GM21528 (cell line): Measurements from ENCODE around the gene FHIT.

Experiments
- ATAC-seq: cut with Tn5 transposase; IDR thresholded peaks from one replicate; pipeline ENCODE4 v1.9.1; 2021; ENCODE audit warnings: mild to moderate bottlenecking, moderate library complexity; ENCODE audit not compliant: unreplicated experiment, low FRiP score

The FHIT gene

DNA sequence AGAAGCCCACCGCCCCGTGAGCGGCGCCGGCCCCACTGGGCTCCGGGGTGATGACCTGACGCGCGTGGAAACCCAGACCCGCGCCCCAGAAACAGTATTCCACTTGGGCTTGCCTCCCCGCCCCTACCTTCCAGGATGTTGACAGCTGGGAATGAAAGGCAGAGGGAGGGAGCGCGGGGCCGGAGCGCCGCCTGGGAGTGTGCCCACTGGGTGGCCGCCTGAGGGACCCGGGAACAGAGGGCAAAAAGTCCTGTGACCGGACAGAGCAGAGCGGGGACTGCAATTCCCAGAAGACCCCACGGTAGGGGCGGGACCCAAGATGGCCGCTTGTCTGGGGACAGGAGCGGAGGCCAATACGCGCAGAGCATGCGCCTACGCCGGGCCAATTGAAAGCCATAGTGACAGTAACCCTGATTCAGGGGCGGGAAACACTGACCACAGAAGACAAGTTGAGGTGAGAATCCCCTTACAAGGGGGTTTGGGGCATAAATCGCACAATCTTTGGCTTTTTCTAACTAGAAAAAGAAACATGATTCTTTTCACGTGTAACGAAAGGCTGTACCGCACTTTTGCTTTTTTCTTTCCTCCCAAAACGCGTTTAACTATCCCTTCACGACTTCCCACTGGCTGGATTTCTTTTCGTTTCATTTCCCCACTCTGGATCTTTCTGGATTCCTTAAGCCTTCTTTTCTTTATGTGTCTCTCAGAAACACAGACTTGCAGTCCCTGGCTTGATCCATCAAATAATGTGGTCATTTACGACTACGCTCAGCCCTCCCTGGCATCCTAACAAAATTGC is at the start of gene FHIT:
TSS of gene FHIT (minus strand) at position 279 of the 799 bp plus-strand sequence.
- ATAC-seq: peak; percentile 94

DNA sequence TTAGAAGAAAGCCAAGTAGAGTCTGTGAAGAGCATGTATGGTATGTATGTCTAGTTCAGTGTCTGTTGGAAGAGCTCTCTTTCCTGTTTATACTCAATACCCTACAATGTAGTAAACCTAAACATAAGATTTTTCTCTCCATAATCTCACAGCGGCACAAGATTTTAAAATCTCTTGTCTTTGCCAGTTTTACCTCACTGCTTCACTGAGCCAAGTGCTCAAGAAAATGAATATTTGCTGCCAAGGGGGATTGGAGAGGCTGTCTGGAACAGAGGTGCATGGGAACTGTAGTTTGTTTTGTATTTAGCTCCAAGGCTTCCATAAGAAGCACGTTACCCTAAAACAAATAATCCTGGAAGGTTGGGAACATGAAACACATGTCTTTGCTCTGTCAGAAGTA is 49.5 kb upstream of the FHIT start:
- ATAC-seq: no peak

DNA sequence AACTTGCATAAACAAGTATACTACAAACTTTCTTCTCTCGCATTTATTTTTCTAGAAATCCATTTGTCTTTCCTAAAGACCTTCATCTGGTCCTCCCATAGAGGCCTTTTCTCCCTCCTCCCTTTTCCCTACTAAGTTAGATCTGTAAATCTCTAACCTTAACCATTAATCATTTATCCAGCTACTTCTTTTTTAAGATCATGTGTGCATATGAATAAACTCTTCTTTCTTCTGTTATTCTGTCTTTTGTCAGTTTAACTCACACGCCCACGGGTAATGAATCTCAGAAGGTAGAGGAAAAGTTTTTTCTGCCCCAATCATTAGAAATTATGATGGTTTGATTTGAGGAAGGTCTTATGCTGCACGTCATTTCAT is 48.7 kb upstream of the FHIT start:
- ATAC-seq: no peak

DNA sequence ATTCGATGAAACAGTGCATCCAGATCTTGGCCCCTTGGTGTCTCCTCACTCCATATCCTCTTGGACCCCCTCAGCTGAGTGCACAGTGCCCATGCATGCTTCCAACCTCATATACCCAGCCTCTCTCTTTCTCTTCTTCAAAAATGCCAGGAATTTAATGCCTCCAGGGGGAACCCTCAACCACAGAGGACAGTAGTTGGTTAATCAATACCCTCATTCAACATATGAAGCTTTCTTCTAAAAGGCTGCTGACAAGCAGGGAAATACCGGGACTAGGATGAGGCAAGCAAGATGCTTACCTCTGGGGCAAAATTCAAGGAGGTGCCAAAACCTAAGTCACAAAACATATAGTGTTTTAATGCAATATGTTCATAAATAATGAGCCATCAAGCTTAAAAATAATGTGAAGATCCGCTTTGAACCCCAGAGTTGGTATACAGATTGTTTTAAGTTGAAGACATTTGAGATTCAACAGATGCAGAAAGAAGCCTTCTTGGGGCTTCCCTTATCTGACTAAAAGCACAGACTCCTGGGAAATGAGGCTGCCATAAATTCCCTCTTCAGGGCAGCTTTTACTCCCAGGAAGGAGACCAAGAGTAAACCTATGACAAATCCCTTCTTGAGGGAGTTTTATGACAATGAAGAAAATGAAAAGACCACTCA is 48.2 kb upstream of the FHIT start:
- ATAC-seq: no peak

DNA sequence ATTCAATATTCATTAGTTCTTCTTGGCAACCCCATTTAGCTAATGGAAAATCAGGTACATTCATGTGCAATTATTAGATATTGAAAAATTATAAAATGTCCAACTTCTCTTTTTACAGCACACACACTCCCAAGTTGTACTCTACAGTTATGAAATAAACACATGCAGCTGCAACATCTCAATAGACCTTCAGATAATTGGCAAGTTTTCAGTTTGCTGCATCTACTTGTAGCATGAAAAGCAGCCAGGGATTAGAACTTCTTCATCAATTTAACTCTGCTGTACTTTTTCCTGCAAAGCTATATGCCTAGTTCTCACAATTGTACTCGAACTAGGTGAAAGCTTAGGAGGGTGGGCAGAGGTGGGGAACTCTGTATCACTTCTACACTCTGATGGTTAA is 46.6 kb upstream of the FHIT start:
- no peak for ATAC-seq

DNA sequence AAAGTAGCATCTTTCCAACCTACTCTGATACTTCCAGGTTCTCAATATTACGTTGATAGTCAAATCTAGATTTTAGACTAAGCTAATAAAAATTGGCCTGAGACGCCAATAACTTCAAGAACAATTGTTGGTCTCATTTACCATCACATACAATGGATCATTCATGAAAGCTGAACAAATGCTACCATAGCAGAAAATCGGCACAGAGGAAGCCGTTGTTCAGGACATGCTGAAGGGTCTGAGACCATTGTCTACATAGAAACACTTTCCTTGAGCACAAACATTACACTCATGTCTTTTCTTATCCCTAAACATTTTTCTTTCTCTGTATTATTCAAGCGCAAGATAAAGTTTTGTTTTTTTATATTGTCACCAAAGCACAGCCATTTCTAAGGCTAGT is 37.2 kb upstream of the FHIT start:
- no peak for ATAC-seq

DNA sequence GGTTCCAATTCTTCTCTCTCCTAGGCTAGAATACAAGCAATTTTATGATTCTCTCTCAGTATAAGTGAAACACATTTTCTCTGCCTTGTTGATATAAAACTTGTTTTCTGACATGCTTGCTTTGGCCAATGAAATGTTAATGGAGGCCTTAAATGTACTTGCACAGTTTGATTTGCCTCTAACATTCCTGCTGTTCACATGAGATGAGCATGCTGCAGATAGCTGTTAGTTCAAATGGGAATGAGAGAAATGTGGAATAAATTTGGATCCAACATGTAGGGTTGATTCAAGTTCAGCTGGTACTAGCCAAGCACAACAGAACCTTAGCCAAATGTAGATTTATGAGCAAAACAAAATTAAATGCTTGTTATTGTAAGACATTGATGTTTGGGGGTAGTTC is 32.6 kb upstream of the FHIT start:
- no peak for ATAC-seq

DNA sequence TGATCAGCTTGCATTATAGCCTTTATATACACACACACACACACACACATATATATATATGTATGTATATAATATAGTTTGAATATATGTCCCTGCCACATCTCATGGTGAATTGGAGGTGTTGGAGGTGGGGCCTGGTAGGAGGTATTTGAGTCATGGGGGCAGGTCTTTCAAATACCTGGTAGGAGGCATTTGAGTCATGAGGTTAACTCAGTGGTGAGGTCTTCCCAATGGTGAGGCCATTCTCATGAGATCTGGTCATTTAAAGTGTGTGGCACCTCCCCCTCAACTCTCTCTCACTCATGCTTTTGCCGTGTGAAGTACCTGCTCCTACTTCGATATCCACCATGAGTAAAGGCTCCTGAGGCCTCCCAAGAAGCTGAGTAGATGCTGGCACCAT is 27.5 kb upstream of the FHIT start:
- no peak for ATAC-seq

DNA sequence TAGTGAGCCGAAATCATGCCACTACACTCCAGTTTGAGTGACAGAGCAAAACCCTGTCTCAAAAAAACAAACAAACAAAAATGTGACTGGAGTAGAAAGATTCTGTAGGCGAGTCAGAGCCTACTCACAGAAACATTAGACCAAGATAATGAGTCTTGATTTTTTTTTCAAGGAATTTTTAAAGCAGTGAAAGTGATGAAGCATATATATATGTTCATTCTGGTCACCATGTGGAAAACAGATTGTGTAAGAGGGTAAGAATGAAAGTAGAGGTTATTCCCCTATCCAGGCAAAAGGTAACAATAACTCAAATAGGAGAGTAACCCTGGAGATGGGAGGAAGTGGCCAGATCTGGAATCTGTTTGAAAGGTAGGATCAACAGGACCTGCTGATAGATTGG is 26.2 kb upstream of the FHIT start:
- ATAC-seq: no peak

DNA sequence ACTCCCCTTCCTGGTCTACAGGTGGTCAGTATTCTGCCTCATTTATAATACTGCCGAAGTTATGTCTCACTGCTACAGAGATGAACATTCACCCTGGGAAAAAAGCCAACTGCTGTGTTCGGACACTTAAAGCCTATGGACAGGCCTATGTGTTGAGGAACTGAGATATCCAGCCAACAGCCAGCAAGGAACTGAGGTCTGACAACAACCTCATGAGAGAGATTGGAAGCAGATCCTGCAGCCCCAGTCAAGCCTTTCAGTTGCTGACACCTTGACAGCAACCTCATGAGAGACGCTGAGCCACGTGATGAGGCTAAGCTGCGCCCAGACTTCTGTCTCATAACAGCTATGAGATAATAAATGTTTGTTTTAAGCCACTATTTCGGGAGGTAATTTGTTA is 18.2 kb upstream of the FHIT start:
- ATAC-seq: no peak

DNA sequence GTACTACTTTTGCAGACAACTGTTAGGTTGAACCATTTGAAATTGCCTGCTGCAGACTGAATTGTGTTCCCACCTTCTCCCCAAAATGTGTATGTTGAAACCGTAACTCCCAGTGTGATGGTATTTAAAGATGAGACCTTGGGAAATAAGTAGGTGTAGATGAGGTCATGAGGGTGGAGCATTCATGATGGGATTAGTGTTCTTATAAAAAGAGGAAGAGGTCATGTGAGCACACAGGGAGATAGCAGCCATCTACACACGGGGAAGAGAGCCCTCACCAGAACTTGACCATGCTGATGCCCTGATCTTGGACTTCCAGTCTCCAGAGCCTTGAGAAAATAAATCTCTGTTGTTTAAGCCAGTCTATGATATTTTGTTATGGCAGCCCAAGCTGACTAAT is 17.4 kb upstream of the FHIT start:
- no peak for ATAC-seq

DNA sequence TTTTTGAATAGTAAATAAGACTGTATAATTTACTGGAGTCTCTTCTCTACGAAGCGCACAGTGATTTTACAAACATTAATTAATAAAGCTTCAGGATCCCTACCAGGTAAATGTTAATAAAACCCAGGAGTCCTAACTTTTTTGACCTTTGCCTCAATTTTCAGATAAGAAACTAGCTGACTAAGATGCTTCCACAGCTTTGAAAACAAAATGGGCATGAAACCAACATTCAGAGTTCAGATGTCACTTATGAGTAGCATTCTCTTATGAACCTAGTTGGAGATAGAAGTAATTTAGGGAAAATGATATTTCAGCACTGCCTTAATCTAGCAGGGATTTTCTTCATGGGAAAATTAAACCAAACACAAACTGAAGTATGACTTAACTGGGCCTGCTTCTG is 13.0 kb upstream of the FHIT start:
- ATAC-seq: no peak

DNA sequence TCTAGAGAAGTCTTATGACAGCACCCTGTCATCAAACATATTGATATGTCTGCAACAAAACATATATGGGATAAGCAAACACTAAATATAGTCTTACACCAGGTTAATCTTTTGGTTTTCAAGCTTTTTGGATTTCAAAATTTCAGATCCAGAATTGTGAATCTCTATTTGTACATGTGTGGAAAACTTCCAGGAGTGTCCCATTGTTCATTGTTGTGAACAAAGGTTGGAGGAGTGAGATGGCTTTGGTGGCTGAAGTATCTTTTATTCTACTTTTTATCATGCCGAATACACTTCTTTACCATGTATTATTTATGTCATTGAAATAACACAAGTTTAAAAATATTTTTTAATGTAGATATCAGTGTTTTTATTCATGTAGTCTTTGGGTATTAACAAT is 5.9 kb upstream of the FHIT start:
- ATAC-seq: no peak

DNA sequence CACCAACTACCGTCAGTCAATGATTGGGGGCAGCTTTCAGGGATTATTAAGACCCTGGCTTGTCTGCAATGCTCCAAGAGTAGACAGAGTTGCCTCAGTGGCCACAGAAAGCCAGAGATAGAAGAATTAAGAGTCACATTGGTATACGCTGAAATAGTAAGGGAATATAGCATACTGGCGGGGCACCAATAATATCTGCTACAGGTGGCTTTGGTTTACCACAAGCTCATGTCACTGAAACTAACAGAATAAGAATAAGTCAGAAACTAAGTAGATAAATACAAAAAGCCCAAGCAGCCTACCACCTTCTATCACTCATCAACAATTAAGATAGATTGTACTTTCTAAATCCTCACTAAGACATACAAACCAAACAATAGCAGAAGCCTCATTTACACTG is 2.5 kb upstream of the FHIT start:
- ATAC-seq: no peak

DNA sequence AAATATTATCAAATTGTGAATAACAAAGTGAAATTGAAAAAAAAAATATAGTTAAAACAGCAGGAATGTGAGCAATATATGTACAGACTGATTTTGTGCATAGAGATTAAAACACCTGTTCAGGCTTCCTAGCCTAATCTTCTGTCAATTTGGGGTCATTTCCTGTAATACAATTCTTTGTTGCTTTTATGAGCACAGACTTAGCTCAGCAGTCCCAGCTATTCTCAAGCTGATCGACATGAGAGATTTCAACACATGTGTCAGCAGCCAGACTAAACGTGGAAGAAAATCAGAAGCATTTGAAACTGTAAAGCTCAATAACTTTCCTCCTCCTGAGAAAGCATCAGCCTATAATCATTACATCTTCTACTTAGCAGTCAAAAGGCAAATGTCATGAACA is 1.6 kb upstream of the FHIT start:
- ATAC-seq: no peak

DNA sequence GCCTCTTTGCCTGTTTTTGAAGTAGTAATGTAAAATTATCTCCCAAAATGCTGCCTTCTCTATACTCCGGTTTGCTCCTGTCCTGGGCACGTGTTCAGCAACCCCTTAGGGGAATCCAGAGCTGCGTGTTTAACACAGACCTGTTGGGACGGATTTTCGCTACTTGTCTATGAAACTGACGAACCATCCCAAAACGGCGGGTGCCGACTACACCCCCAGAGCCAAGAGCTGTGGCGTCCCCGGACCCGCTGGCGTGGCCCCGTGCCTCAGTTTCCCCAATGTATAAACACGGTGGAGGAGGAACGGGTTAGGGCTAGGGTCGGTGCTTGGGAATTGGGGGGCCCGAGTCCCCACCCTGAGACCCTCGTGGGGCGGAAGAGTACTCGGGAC is 473 bp downstream of the FHIT start:
- no peak for ATAC-seq

DNA sequence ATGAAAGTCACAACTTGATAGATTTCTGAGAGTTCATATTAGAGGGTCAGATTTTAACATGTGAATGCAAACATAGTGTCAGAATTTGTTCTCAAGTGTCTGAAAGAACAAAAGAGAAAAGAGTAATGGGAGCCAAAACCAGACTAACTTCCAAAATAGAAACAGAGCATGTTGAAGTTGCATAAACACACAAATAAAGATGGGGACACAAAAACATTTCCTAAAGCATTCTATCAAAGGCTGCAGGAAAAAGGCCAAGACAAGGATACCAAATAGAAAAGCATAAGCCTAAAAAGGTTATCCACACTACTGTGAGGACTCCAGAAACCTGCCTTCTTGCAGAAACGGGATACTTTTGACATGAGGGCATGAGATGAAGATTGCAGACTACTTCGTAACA is 2.8 kb downstream of the FHIT start:
- ATAC-seq: no peak

DNA sequence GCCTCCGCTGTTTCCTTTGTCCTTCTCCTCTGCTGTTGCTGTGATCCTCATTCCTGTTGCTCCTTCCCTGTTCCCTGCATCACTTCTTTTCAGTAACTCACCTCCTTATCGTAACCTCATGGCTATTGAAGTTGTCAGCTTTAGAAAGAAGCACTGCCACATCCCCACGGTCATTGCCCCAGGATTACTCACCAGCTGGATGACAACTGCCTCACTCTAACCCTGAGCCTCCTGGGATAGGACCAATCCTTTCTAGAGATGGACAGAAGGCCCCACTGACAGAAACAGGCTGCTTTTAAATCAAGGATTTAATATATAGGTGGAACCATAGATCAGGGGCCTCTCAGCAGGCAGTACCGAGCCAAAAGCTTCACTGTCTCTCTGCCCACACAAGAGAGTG is 4.1 kb downstream of the FHIT start:
- ATAC-seq: no peak

DNA sequence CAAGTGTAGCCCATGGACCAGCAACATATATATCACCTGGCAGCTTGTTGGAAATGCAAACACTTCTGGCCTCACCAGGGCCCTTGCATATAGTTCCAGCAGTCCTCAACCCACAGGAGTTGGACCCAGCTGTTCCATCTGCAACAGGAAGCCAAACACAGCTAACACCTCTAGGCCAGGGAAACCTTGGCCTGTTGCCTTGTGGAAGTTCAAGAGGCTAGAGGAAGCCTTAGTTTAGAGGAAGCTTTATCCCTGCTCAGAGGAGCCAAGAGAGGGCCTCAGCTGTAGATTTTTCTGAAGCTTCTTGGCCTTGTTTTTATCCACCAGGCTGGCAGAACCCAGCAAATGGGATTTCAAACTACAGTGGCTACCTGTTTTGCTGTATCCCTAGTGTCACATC is 11.4 kb downstream of the FHIT start:
- no peak for ATAC-seq

DNA sequence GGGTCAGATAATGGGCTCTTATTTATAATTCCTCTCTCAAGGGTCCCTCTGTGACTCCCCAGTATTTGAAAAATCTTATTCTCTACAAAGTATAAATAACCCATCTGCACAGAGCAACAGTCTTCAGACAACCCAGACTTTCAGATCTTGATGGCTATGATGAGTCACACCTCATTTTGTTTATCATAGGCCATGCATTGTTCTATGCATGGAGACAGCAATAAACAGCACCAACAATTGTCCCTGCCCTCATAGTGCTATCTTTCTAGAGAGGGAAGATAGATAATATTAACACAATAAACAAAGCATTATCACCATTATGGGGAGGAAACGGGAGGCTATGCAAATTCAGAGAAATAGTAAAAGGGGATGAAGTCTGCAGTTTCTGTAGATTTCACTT is 13.4 kb downstream of the FHIT start:
- ATAC-seq: no peak

DNA sequence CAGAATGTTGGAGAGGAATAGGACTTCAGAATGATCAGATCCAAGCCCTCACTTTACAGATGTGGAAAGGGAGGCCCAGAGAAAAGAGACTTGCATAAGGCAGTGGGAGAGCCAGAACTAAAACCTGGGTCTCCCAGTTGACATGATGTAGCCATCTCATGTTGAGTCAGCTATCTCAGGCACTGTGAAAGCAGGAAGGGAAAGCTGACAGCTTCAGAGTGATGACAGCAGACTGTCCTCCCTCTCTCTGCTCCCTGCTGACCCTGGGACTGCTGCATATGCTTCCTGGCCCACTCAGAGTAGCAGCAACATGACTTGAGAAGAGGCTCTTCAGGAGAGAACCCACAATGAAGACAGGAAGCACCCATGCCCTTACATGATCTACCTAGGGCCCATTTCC is 14.7 kb downstream of the FHIT start:
- ATAC-seq: peak; percentile 94

DNA sequence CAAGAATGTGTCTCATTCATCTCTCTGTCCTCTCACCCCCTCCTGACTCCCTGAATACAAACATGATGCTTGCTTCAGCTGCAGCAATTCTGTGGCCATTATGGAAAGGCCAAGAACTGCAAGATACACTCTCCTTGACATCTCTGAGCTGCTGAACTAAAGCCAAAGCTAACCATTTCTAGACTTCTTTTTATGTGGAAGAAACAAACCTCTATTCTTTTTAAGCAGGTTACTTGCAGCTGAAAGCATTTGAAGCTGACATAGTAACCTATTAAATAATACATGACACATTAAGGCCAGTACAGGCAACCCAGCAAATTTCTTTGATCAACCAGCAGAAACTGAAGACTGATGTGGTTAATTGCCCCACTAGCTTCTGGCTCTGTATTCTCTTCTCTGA is 17.5 kb downstream of the FHIT start:
- peak; percentile 34 for ATAC-seq
